Activated CD4-positive, alpha-beta T cell treated with anti-CD3 and anti-CD28 coated beads, Interleukin-2, amount 10 ng/mL, durations not matched to agents 7 days and 5 days (primary cell): ENCODE measurements around the gene NEUROG1. TPM values are rescaled to one million over a fixed set of nuclear protein-coding genes. Genes with fewer than 3 reads are reported as not detected.
"Not testable (repeated sequence)": the region's sequence is repeated elsewhere in the genome, so short reads cannot be mapped to it uniquely, and the experiment has no call there.

Source experiments
- CTCF ChIA-PET: fragments of 350-600 bp; sonication (Branson Sonifier 250); formaldehyde crosslinking; loops from one replicate; lab custom pipeline; 2021; ENCODE audit warnings: antibody characterized with exemption; lab: Charles Lee
- POLR2A ChIA-PET: fragments of 350-600 bp; sonication (Branson Sonifier 250); formaldehyde crosslinking; loops from one replicate; lab custom pipeline; 2021; ENCODE audit warnings: antibody characterized with exemption; lab: Charles Lee
- DNase-seq: peaks from one replicate; pipeline ENCODE4 v3.0.0-alpha.2; 2020
- H3K27ac Mint-ChIP-seq: one replicate; pipeline ENCODE4 v1.8.0; 2021; ENCODE audit warnings: mild to moderate bottlenecking, moderate library complexity, mixed read lengths
- H3K27me3 Mint-ChIP-seq: one replicate; pipeline ENCODE4 v1.8.0; 2021; ENCODE audit warnings: mixed read lengths
- H3K36me3 Mint-ChIP-seq: one replicate; pipeline ENCODE4 v1.8.0; 2021; ENCODE audit warnings: low read depth, mixed read lengths
- H3K4me1 Mint-ChIP-seq: one replicate; pipeline ENCODE4 v1.8.0; 2021; ENCODE audit warnings: mixed read lengths
- H3K4me3 Mint-ChIP-seq: one replicate; pipeline ENCODE4 v1.8.0; 2021; ENCODE audit warnings: mild to moderate bottlenecking, moderate library complexity, mixed read lengths
- H3K9me3 Mint-ChIP-seq: one replicate; pipeline ENCODE4 v1.8.0; 2021; ENCODE audit warnings: mixed read lengths
- total RNA-seq, 2 experiments: library from RNA; stranded (reverse); gene quantifications; one replicate each; pipeline ENCODE4 v1.2.3, GENCODE V29; 2021

Gene NEUROG1
- total RNA-seq, 2 experiments from 2014 or later: not detected

DNA sequence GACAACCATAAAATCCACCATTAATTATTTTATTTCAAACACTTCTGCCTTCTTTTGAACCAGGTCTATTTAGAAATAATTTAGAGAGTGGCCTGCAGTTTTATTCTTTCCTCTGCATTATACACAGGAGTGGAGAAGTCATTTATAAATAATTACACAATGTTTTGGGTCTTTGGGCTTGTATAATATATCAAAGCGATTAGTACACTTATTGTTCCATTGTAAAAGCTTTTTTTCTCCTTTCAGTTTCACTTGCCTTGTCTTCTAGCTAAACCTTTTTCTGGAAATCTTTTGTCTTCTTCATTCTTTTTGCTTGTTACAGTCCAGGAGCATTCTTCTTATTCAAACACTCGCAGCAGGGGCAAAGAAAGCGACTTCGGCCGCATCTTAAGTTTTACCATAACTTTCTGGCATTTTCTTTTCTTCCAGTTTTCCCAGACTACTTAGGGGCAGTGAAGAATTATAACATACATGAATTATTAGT lies 7.3 kb upstream of the NEUROG1 start:
- DNase-seq: no peak
- no peaks in the 10 kb centered on the region for H3K9me3 Mint-ChIP-seq
- peaks cover 3% of the 10 kb centered on the region for H3K36me3 Mint-ChIP-seq
- peaks cover 16% of the 10 kb centered on the region for H3K4me1 Mint-ChIP-seq
- H3K4me3 Mint-ChIP-seq: peak overlapping the region; percentile 55
- peaks cover 90% of the 10 kb centered on the region for H3K27me3 Mint-ChIP-seq
- ChIA-PET CTCF (interaction anchor here (0.9 to 1.0 kb wide), 2 partner anchors 8 to 10 kb away, joined by 3 read pairs; no protein-coding TSS in a partner anchor), POLR2A (no interaction called here)
- H3K27ac Mint-ChIP-seq: no peak overlapping the region

DNA sequence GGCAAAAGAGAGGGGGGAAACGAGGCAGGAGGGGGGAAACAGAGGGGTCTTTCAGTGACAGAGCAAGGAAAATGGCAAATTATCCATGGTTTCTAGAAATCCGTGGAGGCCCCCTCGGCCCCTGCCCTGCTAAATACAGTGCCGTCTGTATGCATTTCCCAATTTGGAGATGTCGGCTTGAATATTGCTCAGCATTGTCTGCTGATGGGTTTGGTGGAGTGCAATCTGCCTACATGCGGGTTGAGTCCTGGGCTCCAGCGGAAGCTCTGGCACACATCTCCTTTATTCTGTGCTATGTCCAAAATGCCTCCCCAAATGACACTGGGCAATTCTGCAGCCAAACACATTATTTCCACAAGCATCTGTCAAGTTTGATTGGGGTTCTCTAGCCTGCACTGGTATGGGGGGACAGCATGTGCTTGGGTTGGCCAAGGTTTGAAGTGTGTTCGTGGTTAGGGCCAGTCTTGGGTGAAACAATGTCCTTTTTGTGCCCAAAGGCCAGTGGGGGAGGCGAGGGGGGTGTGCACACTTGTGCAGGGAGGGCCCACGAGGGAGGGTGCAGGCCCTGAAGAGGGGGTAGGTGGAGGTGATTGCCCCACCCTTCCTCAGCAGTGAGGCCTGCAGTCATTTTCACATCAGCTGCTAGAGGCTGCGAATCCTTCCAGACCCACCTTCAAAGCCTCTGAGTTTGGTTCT lies 6.2 kb upstream of the NEUROG1 start:
- H3K4me3 Mint-ChIP-seq: no peak overlapping the region
- H3K9me3 Mint-ChIP-seq: no peaks in the 10 kb centered on the region
- peaks cover 3% of the 10 kb centered on the region for H3K36me3 Mint-ChIP-seq
- DNase-seq: no peak
- peaks cover 90% of the 10 kb centered on the region for H3K27me3 Mint-ChIP-seq
- POLR2A ChIA-PET: no interaction called here
- H3K27ac Mint-ChIP-seq: no peak overlapping the region
- CTCF ChIA-PET: interaction anchor here (1.0 to 3.5 kb wide), 3 partner anchors 9 to 76 kb away, joined by 3 to 11 read pairs (median 3); no protein-coding TSS in a partner anchor
- peaks cover 16% of the 10 kb centered on the region for H3K4me1 Mint-ChIP-seq

GRCh38 chr5:135539430-135540005 lies 3.8 kb upstream of the NEUROG1 start:
- peaks cover 3% of the 10 kb centered on the region for H3K36me3 Mint-ChIP-seq
- CTCF ChIA-PET: interaction anchor here (0.8 to 3.5 kb wide), 2 partner anchors 12 to 26 kb away, joined by 3 to 11 read pairs; no protein-coding TSS in a partner anchor
- no peak overlapping the region for H3K4me3 Mint-ChIP-seq

GRCh38 chr5:135538261-135538660 lies 2.5 kb upstream of the NEUROG1 start:
- no peak for DNase-seq
- Mint-ChIP-seq H3K4me1 (peaks cover 7% of the 10 kb centered on the region), H3K27ac (no peak overlapping the region), H3K36me3 (no peaks in the 10 kb centered on the region), H3K27me3 (peaks cover 88% of the 10 kb centered on the region), H3K4me3 (no peak overlapping the region), H3K9me3 (no peaks in the 10 kb centered on the region)
- POLR2A ChIA-PET: no interaction called here
- CTCF ChIA-PET: no interaction called here

More at GRCh38 chr5:135539430-135540005, 3.8 kb upstream of the NEUROG1 start:
- POLR2A ChIA-PET: no interaction called here
- Mint-ChIP-seq H3K4me1 (peaks cover 14% of the 10 kb centered on the region), H3K27ac (no peak overlapping the region), H3K9me3 (no peaks in the 10 kb centered on the region), H3K27me3 (peaks cover 84% of the 10 kb centered on the region)
- DNase-seq: no peak

DNA sequence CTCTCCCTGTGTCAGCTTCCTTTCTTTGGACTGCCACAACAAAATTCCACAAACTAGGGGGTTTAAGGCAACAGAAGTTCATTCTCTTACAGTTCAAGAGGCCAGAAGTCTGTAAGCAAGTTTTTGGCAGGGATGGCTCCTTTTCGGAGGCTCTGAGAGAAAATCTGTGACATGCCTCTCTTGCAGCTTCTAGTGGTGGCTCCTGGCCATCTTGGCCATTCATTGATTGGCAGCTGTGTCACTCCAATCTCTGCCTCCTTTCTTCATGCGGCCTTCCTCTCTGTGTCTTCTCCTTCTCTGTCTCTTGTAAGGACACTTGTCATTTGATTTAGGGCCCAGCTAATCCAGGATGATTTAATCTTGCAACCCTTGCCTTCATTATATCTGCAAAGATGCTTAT lies 2.0 kb upstream of the NEUROG1 start:
- Mint-ChIP-seq H3K4me3 (no peak overlapping the region), H3K4me1 (peaks cover 3% of the 10 kb centered on the region), H3K27me3 (peaks cover 87% of the 10 kb centered on the region), H3K36me3 (no peaks in the 10 kb centered on the region), H3K27ac (no peak overlapping the region), H3K9me3 (no peaks in the 10 kb centered on the region)
- ChIA-PET CTCF (interaction anchor here (1.1 kb wide), 1 partner anchor 11 kb away, joined by 4 read pairs; no protein-coding TSS in a partner anchor), POLR2A (no interaction called here)
- no peak for DNase-seq

- DNase-seq: no peak
- H3K36me3 Mint-ChIP-seq: no peaks in the 10 kb centered on the region
- no peak overlapping the region for H3K4me3 Mint-ChIP-seq
- POLR2A ChIA-PET: no interaction called here
- peaks cover 3% of the 10 kb centered on the region for H3K4me1 Mint-ChIP-seq
- H3K27ac Mint-ChIP-seq: no peak overlapping the region
- H3K27me3 Mint-ChIP-seq: peaks cover 87% of the 10 kb centered on the region
- CTCF ChIA-PET: interaction anchor here (1.1 to 1.3 kb wide), 2 partner anchors 12 to 15 kb away, joined by 3 to 4 read pairs; no protein-coding TSS in a partner anchor
- no peaks in the 10 kb centered on the region for H3K9me3 Mint-ChIP-seq
These were observed 1.5 kb upstream of the NEUROG1 start for GRCh38 chr5:135537271-135537670.

- no peak for DNase-seq
- Mint-ChIP-seq H3K36me3 (no peaks in the 10 kb centered on the region), H3K27ac (no peak overlapping the region), H3K27me3 (peaks cover 85% of the 10 kb centered on the region), H3K4me3 (no peak overlapping the region), H3K9me3 (no peaks in the 10 kb centered on the region), H3K4me1 (peaks cover 3% of the 10 kb centered on the region)
- ChIA-PET CTCF (no interaction called here), POLR2A (no interaction called here)
These were observed 344 bp downstream of the NEUROG1 start for GRCh38 chr5:135535420-135535819.

GRCh38 chr5:135534609-135535419 lies 950 bp downstream of the NEUROG1 start:
- POLR2A ChIA-PET: no interaction called here
- CTCF ChIA-PET: interaction anchor here (3.0 kb wide), 1 partner anchor 32 kb away, joined by 7 read pairs; no protein-coding TSS in a partner anchor
- Mint-ChIP-seq H3K27me3 (peaks cover 86% of the 10 kb centered on the region), H3K4me1 (peaks cover 3% of the 10 kb centered on the region), H3K27ac (no peak overlapping the region), H3K36me3 (no peaks in the 10 kb centered on the region), H3K9me3 (no peaks in the 10 kb centered on the region), H3K4me3 (no peak overlapping the region)
- no peak for DNase-seq

DNA sequence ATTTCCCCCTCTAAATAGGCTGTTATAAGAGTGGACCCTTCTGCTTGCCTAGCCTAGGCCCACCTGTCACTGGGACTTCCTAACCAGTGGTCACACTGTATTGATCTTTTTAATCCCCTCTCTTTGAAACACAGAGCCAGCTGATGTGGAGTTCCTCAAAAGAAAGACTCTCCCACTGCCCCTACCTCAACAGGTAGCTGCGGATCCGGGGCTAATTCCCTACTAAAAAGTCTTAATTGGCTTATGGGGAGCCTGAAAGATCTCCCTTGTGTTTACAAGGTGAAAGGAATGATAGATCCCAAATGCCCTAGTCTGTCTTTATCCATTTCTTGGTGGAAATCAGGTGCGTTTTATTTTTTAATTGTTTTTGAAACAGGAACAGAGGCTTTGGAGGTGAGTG lies 2.0 kb downstream of the NEUROG1 start:
- CTCF ChIA-PET: interaction anchor here (3.0 kb wide), 1 partner anchor 33 kb away, joined by 7 read pairs; no protein-coding TSS in a partner anchor
- no peak overlapping the region for H3K27ac Mint-ChIP-seq
- POLR2A ChIA-PET: no interaction called here
- no peak overlapping the region for H3K4me3 Mint-ChIP-seq
- H3K27me3 Mint-ChIP-seq: peaks cover 83% of the 10 kb centered on the region
- no peaks in the 10 kb centered on the region for H3K36me3 Mint-ChIP-seq
- no peaks in the 10 kb centered on the region for H3K9me3 Mint-ChIP-seq
- peaks cover 3% of the 10 kb centered on the region for H3K4me1 Mint-ChIP-seq
- DNase-seq: no peak

DNA sequence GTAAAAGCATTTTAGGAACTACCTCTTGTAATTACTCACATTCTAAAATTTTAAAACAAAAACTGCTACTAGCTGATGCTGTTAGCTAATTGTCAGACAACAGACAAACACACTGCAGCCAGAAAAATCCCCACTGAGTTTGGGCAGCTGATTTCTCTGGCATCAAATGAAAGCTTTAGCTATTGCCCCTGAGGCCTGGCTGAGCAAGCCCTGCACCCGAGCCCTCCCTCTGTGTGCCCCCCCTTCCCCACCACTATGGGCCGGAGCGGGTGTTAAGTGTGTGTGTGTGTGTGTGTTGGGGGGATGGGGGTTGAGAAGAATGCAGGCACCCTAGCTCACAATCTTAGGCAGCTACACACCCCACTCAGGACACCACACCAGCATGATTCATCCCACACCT lies 2.4 kb downstream of the NEUROG1 start:
- no peaks in the 10 kb centered on the region for H3K9me3 Mint-ChIP-seq
- no peaks in the 10 kb centered on the region for H3K36me3 Mint-ChIP-seq
- peaks cover 3% of the 10 kb centered on the region for H3K4me1 Mint-ChIP-seq
- no peak overlapping the region for H3K4me3 Mint-ChIP-seq
- CTCF ChIA-PET: interaction anchor here (0.5 to 3.0 kb wide), 3 partner anchors 19 to 33 kb away, joined by 3 to 7 read pairs (median 3); no protein-coding TSS in a partner anchor
- H3K27ac Mint-ChIP-seq: no peak overlapping the region
- POLR2A ChIA-PET: no interaction called here
- H3K27me3 Mint-ChIP-seq: peaks cover 78% of the 10 kb centered on the region
- no peak for DNase-seq

DNA sequence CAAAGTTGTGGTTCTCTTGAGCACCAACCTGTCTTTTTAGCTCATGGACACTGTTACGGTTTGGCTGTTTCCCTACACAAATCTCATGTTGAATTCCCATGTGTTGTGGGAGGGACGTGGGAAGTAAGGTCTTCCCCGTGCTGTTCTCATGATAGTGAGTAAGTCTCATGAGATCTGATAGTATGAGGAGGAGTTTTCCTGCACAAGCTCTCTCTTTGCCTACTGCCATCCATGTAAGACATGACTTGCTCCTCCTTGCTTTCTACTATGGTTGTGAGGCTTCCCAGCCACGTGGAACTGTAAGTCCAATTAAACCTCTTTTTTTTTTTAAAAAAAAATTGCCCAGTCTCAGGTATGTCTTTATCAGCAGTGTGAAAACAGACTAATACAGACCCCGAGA lies 6.2 kb downstream of the NEUROG1 start:
- H3K27ac Mint-ChIP-seq, CTCF ChIA-PET, H3K9me3 Mint-ChIP-seq, H3K4me1 Mint-ChIP-seq, H3K36me3 Mint-ChIP-seq, H3K4me3 Mint-ChIP-seq, POLR2A ChIA-PET, DNase-seq: not testable (repeated sequence)
- peaks cover 62% of the 10 kb centered on the region for H3K27me3 Mint-ChIP-seq

- Mint-ChIP-seq H3K36me3 (no peaks in the 10 kb centered on the region), H3K4me3 (no peak overlapping the region), H3K27ac (no peak overlapping the region), H3K27me3 (peaks cover 46% of the 10 kb centered on the region), H3K4me1 (no peaks in the 10 kb centered on the region), H3K9me3 (no peaks in the 10 kb centered on the region)
- ChIA-PET POLR2A (no interaction called here), CTCF (no interaction called here)
- DNase-seq: no peak
These were observed 8.8 kb downstream of the NEUROG1 start for GRCh38 chr5:135526924-135527323.
